HG03095 (cell line): ENCODE measurements around the gene GLI3.

ENCODE experiments used
- ATAC-seq: cut with Tn5 transposase; IDR thresholded peaks from one replicate; pipeline ENCODE4 v1.9.1; 2021; ENCODE audit warnings: moderate library complexity; ENCODE audit not compliant: unreplicated experiment

Gene GLI3

DNA sequence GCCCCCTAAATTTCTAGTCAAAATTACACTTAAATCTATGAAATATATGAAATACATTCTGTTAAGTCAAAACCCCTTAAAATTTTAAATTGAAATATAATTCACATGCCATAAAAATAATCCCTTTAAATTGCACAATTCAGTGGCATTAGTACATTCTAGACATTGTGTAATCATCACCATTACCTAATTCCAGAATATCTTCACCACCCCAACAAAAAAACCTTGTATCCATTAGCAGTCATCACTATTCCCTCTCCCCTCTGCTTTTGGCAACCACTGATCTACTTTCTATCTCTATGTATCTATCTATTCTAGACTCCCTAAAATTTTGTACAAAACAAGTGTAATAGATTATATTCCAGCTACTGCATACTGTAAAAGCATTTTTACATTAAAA lies 261.2 kb downstream of the GLI3 start:
- ATAC-seq: no peak

DNA sequence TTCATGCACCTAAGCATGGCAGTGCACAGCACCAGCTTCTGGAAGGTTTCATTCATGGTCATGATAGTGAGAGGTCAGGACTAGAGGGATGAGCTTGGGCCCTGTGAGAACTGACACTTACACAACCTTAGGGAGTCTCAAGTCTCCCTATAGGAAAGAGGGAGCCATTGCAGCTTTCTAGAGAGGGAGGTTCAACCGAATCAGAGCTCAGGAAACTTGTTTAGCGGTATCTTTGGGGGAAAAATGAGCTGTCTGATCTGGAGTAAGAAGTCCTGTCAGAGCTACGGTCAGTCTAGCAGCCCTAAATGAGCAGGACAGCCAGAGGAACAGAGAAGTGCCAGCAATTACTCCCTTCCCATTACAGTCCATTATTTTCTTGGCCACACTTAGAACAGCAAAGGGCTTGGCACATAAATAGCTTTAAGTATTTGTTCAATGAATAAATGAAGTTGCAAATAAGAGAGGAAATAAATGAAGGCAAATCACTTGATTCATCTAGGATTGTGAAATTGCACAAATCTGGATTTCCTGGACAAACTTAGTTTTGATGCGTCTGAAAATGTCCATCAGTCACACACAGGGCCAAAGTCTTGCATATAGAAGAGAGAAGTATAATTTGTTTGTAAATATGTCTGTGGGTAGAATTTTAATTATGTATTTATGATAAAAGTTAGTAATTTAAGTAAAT lies 262.0 kb downstream of the GLI3 start:
- no peak for ATAC-seq

DNA sequence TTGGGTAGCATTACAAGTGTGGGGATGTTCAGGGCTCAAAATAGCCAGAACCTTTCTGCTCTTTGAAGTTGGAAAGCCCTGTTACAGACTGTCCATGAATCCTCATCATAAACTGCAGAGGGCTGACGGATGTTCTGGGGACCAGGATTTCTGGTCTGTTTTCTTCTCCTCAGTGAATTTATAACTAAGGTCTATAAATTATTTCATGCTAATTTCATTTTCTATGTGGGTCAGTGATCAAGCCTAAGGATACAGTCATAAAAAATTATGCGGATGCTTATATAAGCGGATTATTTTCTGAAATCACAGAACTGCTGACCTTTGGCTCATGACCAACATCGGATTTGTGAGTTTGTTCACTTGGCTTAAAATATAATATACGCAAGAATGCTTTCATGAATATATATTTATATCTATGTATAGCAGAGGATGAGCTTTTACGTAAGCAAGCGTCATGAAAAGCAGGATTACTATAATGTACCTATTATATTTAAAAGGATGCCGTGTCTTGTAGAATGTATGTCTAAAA lies 263.7 kb downstream of the GLI3 start:
- ATAC-seq: no peak

GRCh38 chr7:41972776-41973175 lies 264.2 kb downstream of the GLI3 start:
- ATAC-seq: no peak

- no peak for ATAC-seq
These were observed 264.7 kb downstream of the GLI3 start for GRCh38 chr7:41972270-41972669.

GRCh38 chr7:41971640-41972187 lies 265.3 kb downstream of the GLI3 start:
- ATAC-seq: no peak

GRCh38 chr7:41970941-41971340 lies 266.1 kb downstream of the GLI3 start:
- ATAC-seq: no peak

- ATAC-seq: no peak
These were observed 267.4 kb downstream of the GLI3 start for GRCh38 chr7:41969561-41970105.

- ATAC-seq: no peak
These were observed 269.9 kb downstream of the GLI3 start for GRCh38 chr7:41967156-41967555.

DNA sequence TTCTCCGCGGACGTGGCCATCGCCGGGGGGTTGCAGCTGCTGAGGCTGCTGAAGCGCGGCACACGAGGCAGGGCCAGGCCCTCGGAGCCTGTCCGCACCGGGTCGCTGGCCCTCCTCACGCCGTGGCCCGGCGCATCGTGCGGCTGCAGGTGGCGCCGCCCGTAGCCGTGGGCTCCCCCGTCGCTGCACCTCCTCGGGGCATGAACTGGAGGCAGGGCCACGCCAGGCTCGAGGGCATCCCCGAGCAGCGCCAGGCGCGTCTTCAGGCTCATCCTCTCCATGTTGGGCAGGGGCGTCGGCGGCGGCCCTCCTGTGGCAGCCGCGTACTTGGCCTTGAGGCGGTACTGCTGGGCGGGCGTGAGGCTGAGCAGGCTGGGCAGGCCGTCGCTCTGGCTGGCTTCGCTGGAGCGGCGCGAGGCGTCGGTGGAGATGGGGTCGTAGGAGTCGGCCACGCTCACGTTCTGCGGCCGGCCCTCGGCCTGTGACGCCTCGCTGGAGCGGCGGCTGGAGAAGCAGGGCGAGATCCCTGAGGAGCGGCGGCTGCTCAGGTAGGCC lies 271.0 kb downstream of the GLI3 start:
- ATAC-seq: no peak

- no peak for ATAC-seq
These were observed 271.9 kb downstream of the GLI3 start for GRCh38 chr7:41964849-41965745.

- ATAC-seq: no peak
These were observed 272.7 kb downstream of the GLI3 start for GRCh38 chr7:41964183-41964753.

DNA sequence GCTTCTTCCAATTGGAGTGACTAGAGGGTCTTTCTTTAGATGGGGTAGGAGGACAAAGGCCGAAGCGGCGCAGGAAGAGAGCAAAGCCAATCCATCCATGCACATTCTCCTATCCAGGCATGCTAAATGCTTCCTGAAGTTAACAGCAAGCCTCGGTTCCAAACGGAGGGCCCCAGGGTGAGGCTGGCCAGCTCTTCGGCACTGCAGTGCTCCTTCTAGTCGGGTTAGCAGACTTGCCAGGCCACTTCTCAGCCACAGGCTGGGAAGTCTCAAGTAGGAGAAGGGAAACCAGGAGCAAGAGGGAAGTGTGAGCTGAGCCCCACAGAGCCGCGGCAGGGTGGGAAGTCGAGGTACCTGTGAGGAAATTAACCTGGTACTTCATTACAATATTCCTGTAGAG lies 280.3 kb downstream of the GLI3 start:
- ATAC-seq: no peak

GRCh38 chr7:41955893-41956675 lies 280.9 kb downstream of the GLI3 start:
- ATAC-seq: no peak

- no peak for ATAC-seq
These were observed 281.6 kb downstream of the GLI3 start for GRCh38 chr7:41955451-41955850.

- ATAC-seq: no peak
These were observed 282.0 kb downstream of the GLI3 start for GRCh38 chr7:41954976-41955375.

- ATAC-seq: no peak
These were observed 288.5 kb downstream of the GLI3 start for GRCh38 chr7:41948503-41948902.

DNA sequence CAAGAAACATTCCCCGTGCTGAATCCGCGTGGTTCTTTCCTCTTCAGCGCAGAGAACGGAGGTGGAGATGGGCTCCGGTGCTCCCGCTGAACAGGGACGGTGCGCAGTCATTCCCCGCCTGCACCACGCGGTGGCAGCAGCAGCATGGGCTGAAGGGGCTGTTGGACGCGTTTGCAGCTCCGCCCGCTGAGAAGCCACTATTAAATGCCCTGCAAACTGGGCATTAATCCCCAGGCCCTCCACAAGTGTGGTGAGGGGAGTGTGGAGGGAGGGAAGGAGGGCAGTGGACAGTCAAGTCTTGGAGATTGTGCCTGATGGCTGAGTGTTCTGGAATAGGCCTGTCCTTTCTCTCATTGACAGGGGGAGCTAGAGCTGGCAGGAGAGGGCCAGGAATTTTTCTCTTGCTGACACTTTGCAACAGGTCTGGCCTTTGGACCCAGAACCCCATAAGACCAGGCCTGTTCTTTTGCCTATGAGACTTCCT lies 293.9 kb downstream of the GLI3 start:
- ATAC-seq: peak; percentile 89

DNA sequence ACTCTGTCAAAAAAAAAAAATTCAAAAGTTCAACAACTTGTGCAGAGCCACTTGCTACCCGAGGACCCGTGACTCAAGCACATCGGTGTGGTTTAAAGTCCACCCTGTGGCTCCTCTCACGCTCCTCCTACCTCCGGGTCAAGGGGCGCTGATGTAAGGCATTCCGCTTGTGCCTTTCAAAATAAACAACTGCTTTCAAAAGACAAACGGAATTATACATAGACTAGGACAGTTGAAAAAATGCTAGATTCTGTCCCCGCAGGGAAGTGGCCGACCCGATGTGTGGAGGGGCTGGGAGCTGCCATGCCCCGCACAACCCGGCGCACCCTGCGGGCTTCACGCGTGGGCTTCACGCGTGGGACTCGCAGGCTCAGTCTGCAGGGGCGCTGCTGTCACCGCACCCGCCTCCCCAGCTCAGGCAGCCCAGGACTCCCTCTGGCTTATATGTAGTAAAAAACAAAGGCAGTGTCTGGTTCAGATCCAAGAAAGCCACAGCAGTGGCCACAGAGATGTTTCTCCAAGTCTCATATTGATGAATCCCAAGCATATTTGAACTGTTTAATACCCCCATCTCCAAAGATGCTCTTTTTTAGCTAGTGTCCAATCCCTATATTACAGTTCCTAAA lies 294.4 kb downstream of the GLI3 start:
- ATAC-seq: no peak
